HG02571 (cell line): Measurements from ENCODE around the gene PPP1CC.
"Not testable (repeated sequence)": the region's sequence is repeated elsewhere in the genome, so short reads cannot be mapped to it uniquely, and the experiment has no call there.

Source experiments
- ATAC-seq: cut with Tn5 transposase; IDR thresholded peaks from one replicate; pipeline ENCODE4 v1.9.1; 2021; ENCODE audit warnings: mild to moderate bottlenecking, moderate library complexity; ENCODE audit not compliant: unreplicated experiment

PPP1CC gene

GRCh38 chr12:110756611-110757010 is 13.9 kb upstream of the PPP1CC start:
- ATAC-seq: no peak

GRCh38 chr12:110754101-110754793 is 11.6 kb upstream of the PPP1CC start:
- no peak for ATAC-seq

GRCh38 chr12:110750784-110751461 is 8.2 kb upstream of the PPP1CC start:
- ATAC-seq: no peak

GRCh38 chr12:110746550-110746949 is 3.9 kb upstream of the PPP1CC start:
- no peak for ATAC-seq

GRCh38 chr12:110745542-110746284 is 3.0 kb upstream of the PPP1CC start:
- ATAC-seq: no peak

- no peak for ATAC-seq
These were observed 2.0 kb upstream of the PPP1CC start for GRCh38 chr12:110744601-110745264.

- ATAC-seq: no peak
These were observed 1.5 kb upstream of the PPP1CC start for GRCh38 chr12:110744151-110744571.

- ATAC-seq: no peak
These were observed 941 bp upstream of the PPP1CC start for GRCh38 chr12:110743571-110744093.

GRCh38 chr12:110742096-110742717 is 484 bp downstream of the PPP1CC start:
- peak; percentile 10 for ATAC-seq

GRCh38 chr12:110741341-110742095 is 1.2 kb downstream of the PPP1CC start:
- no peak for ATAC-seq

GRCh38 chr12:110739894-110740293 is 2.8 kb downstream of the PPP1CC start:
- ATAC-seq: no peak

- ATAC-seq: no peak
These were observed 3.2 kb downstream of the PPP1CC start for GRCh38 chr12:110739488-110739887.

GRCh38 chr12:110737532-110737931 is 5.2 kb downstream of the PPP1CC start:
- no peak for ATAC-seq

GRCh38 chr12:110737016-110737415 is 5.7 kb downstream of the PPP1CC start:
- ATAC-seq: not testable (repeated sequence)

GRCh38 chr12:110733900-110734299 is 8.8 kb downstream of the PPP1CC start:
- ATAC-seq: no peak

- no peak for ATAC-seq
These were observed 9.5 kb downstream of the PPP1CC start for GRCh38 chr12:110733089-110733715.

GRCh38 chr12:110732572-110732971 is 10.1 kb downstream of the PPP1CC start:
- ATAC-seq: no peak

- ATAC-seq: no peak
These were observed 11.2 kb downstream of the PPP1CC start for GRCh38 chr12:110731479-110731878.

GRCh38 chr12:110728628-110729027 is 14.1 kb downstream of the PPP1CC start:
- ATAC-seq: no peak
